Pulmonary artery endothelial cell (primary cell): Measurements from ENCODE around the gene ATG13. TPM values are rescaled to one million over a fixed set of nuclear protein-coding genes. Genes with fewer than 3 reads are reported as not detected.
A peak's percentile ranks its signal among the peaks of the same experiment; 100 is the strongest.
"Not testable (repeated sequence)": the region's sequence is repeated elsewhere in the genome, so short reads cannot be mapped to it uniquely, and the experiment has no call there.

ENCODE experiments used
- DNase-seq: peaks from one replicate; pipeline ENCODE4 v3.0.0-alpha.2; 2011; ENCODE audit warnings: low read depth, low spot score
- total RNA-seq: library from RNA; depleted of rRNA; stranded (reverse); fragments of >200 nt; gene quantifications from 2 replicates; pipeline ENCODE4 v1.2.3, GENCODE V29; 2014

The ATG13 gene
- total RNA-seq, 1 donor from 2014 or later = 54.1 TPM

DNA sequence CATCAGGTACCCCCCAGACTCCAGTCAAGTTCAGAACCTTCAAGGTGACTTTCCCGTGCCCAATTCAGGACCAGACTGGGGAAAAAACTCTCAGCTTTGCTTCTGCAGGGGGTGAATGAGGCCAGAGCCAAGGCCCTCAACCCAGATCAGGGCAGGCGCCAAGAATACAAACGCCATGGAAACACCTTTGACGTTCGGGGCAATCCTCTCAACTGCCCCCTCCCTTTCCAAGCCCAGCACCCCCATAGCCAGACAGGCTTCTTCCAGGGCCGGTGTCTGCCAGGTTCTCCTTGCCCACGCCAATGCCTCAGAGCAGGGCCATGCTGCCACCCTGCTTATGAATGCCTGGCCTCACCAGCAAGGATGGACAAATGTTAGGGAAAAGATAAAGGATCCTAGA lies 77.3 kb downstream of the ATG13 start:
- DNase-seq = no peak

DNA sequence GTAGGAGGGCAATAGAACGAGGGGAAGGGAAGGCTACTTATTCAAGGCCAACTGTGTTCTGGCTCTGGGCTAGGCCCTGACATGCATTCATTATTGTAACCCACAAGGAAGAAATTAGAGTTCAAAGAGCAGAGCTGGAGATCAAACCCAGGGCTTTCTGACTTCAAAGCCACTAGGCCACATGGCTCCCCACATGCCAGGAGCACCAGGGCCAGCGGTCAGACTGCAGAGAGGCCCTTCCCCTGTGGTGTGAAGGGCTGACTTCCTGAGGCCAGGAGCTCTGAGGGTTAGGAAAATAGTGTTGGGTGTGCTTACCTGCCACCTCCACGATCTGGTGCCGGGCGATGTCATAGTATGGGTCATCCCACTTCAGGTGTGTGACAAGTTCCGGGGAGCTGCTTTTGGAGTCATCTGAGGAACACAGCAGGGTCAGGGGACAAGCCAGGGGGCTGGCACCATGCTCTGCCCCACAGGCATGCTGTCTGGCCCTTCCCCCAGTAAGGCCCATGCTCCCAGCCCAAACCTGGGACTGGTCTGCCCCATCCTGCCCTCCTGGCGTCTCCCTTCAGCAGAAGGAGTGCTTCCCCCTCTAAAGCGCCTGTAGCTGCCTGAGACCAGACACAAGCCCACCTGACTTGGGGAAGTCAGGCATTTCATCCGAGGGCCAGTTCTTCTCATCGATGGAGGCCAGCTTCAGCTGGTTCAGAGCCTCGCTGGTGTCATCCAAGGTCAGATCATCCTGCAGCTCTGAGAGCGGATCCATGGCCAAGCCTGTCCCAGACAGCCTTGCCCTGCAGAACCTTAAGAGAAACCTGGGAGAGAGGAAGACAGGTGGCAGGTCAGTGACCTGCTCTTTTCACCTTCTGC lies 78.2 kb downstream of the ATG13 start:
- DNase-seq = no peak

DNA sequence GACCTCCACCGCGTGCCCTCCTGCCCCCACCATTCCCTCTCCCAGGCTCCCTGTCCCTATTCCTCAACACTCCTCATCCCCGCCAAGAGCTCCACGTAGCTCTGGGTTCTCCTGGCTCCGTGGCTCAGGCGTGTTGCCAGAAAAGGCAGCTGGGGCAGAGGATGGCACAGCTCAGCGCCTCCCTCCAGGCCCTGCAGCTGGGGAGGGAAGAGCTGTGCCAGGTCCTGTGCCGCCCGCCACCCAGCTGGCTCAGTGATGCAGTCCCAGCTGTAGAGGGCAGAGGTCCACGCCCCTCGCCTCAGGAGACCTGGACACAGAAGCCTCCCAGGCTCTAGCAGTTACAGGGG lies 78.8 kb downstream of the ATG13 start:
- no peak for DNase-seq

DNA sequence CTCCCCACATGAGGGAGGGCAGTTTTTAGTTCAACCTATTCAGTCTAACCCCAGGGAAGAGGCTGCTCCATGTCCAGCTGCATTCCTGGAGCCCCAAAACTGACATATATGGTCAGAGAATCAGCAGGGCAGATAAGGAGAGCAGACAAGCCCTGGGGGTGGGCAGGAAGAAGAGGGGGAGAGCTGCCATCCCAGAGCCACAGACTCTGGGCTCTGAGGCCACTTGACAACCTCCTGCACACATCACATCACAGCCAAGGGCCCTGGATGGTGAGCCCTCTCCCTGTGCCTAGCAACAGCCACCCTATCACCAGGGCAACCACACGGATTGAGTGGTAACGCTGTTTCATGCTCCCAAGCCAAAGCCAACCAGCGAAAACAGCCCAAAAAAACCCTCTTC lies 80.0 kb downstream of the ATG13 start:
- DNase-seq = no peak

DNA sequence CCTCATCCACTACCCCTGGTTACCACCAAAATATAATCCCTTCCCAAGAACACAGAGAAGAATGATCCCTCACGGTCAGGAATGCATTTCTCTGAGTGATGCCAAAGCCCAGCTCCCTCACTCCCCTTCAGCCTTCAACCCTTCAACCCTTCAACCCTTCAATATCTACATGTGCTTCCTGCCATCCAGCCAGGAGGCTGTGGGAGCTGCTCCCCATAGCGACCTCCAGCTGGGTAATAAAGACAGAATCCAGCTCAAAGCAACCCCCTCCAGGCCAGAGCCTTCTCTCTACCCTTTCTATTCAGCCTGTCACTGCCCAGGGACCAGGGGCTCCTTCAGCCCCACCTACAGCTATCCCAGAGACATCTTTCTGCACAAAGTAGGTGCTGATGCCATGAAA lies 80.4 kb downstream of the ATG13 start:
- DNase-seq = no peak

DNA sequence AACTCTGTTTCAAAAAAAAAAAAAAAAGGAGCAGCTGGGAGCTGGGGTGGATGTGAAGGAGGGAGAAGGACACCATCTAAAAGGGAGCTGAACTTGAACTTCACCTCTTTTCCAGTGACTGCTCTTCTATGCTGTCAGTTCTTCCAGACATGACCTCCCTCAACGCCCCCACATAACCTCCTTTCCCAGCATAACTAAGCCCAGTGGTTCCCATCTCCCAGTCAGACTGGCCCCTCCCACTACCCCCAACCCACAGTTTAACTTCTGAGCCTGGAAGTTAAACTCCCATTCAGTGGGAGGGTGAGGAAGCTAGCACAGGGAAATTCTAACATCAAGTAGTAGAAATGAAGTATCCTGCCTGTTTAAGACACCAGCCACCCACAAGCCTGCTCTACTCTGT lies 81.2 kb downstream of the ATG13 start:
- DNase-seq = no peak

DNA sequence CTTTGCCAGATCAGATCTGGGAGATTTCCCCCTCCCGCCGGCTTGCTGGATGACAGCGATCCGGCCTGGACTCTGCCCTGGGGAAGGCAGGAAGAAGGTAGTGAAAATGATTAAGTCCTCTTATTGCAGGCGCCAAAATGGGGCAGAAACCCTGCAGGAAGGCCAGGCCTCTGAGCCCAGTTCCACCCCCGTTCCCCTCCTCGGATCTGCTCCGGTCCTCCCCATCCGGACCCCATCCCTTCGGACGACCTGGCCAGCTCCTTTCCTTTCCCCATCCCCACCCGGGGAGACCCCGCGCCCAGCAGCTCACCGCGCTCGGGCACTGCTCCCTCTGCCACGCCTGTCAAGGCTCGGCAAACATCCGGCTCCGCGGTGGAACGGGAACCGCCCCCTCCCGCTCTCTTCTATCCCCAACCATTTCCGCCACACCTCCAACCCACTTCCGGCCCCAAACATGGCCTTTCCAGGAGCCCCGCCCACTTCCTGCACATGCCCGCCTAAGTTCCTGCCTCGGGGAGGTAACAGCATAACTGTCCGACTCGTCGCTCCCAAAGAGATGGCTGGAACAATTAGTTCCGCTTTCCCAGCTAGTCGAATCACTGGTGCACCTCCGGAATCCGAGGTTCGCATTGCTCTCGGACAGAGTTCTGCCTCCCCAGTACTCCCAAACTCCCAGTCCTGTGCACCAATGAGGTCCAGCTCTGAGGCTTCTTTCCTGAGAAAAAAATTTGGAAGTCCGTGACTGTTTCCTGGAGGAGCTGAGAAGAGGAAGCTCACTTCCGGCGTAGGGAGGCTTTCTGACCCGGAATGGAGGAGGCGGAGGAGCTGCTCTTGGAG lies 83.1 kb downstream of the ATG13 start, which contains the start of the genes ARHGAP1 and ZNF408:
Gene ARHGAP1 (minus strand): TSS at position 379 of the 837 bp plus-strand sequence. CDS start 4,512 bp downstream, outside the sequence.
Gene ZNF408 (plus strand): TSS at position 791 of the 837 bp plus-strand sequence. CDS start 17 bp downstream, at position 808.
- DNase-seq = peak; percentile 96

DNA sequence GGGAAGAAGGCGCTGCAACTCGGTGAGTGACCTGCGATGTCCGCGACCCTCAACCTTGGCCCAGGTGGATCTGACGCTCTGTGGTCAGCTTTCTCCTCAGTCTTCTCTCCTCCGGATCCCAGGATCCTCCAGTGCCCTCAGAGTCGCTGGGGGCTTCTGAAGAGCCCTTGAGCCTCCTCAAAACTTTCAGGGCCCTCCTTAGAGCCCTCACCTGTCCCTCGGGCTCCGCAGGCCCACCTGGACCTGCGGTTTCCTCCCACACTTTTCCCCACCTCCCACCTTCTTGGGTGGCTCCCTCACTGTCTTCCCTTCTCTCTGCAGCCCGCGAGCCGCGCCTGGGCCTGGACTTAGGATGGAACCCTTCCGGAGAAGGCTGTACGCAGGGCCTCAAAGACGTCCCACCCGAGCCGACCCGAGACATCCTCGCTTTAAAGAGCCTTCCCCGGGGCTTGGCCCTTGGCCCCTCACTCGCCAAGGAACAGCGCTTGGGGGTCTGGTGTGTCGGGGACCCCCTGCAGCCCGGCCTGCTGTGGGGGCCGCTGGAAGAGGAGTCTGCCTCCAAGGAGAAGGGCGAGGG lies 83.8 kb downstream of the ATG13 start:
- no peak for DNase-seq

DNA sequence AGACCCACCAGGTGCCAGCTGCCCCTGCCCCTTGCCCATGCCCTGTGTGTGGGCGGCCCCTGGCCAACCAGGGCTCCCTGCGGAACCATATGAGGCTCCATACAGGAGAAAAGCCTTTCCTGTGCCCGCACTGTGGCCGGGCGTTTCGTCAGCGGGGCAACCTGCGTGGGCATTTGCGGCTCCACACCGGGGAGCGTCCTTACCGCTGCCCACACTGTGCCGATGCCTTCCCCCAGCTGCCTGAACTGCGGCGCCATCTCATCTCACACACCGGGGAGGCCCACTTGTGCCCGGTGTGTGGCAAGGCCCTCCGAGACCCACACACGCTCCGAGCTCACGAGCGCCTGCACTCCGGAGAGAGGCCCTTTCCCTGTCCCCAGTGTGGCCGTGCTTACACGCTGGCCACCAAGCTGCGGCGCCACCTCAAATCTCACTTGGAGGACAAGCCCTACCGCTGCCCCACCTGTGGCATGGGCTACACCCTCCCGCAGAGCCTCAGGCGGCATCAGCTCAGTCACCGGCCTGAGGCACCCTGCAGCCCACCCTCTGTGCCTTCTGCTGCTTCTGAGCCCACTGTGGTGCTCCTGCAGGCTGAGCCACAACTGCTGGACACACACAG lies 87.8 kb downstream of the ATG13 start:
- DNase-seq = no peak

DNA sequence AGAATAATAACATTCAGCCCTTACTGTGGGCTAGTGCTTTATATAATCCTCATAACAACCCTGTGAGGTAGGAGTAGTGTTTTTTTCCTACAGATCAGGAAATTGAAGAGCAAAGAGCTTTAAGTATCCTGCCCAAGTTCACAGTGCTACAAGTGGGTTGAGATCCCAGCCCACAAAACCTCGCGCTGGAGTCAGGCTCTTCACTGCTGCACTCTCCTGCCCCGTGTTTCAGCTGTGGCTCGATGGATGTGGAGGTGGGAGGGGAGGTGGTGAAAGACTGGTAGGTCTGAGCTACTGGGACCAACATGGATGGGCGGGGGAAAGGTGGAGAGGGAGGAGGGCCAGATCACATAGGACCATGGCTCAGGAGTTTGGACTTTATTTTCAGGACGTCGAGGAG lies 89.5 kb downstream of the ATG13 start:
- no peak for DNase-seq

DNA sequence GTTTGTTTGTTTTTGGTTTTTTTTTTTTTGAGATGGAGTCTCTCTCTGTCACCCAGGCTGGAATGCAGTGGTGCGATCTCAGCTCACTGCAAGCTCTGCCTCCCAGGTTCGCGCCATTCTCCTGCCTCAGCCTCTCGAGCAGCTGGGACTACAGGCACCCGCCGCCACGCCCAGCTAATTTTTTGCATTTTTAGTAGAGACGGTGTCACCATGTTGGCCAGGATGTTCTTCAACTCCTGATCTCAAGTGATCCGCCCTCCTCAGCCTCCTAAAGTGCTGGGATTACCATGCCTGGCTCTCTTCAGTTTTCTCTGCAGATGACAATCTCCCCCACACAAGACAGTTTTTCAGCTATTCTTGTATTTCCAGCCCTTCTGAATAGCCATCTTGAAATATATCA lies 92.0 kb downstream of the ATG13 start:
- not testable (repeated sequence) for DNase-seq

DNA sequence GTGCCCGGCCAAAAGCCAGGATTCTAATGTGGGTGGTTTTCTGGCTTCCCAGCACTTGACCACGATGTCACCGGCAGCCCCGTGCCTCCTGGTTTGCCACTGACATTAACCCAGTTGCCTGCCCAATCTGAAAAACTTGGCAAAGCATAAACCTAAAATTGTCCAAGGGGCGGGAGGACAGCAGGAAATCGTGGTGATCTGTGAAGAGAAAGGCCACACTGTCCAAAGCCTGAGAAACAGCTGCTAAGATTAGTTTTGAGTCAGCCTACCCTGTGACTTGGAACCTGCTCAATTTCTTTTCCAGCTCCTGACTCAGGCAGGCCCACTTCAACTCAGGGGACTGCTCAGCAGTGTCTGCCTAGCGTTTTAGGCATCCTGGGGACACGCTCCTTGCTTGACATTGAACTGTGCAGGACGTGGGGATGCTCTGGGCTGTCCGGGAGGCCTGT lies 93.5 kb downstream of the ATG13 start:
- no peak for DNase-seq

DNA sequence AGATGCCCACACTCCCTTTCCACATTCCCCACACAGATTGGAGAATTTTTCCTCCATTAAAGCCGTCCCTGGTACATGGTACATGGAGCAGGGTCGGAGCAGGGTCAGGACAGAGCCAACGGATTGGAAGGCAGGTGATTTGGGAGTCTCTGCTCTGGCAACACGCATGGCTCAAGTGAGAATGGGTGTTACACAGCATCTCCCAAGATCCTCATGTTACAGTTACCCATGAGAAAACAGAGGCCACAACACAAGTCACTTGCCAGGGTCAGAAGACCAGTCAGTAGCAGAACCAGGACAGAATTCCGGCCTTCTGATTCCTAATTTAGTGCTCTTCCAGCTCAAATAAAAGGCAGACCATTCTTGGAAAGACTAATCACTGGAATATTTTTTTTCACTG lies 94.0 kb downstream of the ATG13 start:
- no peak for DNase-seq

DNA sequence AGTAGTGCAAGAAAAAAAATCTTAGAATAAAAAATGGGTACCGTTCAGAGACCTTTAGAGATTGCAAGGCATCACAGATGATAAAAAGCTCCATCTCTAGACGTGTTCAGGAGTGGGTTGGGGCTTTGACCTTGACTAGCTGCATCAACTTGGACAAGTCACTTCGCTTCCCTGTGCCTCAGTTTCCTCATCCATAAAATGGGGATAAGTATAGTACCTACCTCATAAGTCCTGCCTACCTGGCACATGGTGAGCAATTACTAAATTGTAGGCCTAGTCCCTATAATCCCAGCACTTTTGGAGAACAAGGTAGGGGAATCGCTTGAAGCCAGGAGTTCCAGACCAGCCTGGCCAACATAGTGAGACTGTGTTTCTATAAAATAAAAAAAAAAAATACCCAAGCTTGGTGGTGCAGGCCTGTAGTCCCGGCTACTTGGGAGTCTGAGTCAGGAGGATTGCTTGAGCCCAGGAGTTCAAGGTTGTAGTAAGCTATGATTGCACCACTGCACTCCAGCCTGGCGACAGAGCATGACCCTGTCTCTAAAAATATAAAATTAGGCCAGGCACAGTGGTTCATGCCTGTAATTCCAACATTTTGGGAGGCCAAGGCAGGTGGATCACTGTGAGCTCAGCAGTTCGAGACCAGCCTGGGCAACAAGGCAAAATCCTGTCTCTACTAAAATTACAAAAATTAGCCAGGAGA lies 95.7 kb downstream of the ATG13 start:
- no peak for DNase-seq

DNA sequence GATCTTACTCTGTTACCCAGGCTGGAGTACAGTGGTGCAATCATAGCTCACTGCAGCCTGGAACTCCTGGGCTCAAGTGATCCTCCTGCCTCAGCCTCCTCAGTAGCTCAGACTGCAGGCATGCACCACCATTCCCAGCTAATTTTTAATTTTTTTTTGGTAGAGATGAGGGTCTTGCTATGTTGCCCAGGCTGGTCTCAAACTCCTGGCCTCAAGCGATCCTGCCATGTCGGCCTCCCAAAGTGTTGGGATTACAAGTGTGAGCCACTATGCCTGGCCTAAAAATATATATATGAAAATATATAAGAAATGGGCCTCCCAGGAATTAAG lies 100.4 kb downstream of the ATG13 start:
- DNase-seq = not testable (repeated sequence)

DNA sequence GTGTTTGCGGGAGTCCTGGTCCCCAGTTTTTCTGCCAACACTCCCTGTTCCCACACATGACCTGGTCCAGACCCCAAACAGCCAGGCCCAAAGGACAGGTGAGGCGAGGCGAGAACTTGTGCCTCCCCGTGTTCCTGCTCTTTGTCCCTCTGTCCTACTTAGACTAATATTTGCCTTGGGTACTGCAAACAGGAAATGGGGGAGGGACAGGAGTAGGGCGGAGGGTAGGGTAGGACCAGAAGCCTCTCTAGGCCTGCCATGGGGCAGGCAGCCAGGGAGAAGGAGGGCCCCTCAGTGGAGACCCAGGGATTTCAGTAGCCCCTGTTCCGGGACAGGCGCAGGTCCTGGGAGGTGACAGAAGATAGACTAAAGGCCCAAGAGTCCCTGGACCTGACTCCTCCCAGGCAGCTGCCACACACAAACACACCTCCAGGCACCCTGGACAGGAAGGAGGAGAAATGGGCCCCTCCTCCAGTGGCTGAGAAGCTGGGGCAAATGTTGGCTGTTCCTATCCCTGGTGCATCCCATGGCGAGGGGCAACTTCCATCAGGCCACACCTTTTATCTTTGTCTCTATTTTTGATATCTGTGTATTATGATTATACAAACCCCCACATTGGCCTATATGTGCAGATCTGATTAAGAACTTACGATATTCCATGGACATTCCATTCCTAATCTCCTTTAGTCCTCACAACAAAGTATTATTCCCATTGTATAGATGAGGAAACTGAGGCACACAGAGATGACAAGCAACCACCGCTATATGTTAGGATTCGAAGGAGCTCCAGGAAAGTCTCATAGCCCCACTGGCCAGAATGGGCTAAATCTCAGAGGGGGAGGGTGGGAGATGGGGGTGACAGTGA lies 101.0 kb downstream of the ATG13 start:
- no peak for DNase-seq

DNA sequence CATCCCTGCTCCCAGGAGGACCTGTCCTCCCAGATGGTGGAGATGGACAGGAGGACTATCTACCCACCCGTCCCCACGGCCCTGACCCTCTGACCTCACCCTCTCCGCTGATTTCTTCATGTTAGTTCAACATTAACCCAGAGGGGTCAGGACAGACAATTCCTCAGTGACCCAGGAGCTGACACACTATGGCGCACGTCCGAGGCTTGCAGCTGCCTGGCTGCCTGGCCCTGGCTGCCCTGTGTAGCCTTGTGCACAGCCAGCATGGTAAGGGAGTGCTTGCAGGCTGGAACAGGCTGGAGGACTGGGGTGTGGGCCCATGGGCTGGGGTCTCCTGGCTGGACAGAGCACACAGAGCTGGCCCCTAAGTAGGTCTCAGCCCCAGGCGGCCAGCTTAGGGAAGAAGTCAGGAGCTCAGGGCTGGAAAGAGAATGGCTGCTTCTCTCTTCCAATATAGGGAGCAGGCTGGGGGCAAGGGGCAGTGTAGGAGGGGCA lies 101.7 kb downstream of the ATG13 start, which contains the start of gene F2:
Gene F2 (plus strand): TSS at position 166 of the 495 bp plus-strand sequence. CDS start 23 bp downstream, at position 189.
- DNase-seq = no peak

DNA sequence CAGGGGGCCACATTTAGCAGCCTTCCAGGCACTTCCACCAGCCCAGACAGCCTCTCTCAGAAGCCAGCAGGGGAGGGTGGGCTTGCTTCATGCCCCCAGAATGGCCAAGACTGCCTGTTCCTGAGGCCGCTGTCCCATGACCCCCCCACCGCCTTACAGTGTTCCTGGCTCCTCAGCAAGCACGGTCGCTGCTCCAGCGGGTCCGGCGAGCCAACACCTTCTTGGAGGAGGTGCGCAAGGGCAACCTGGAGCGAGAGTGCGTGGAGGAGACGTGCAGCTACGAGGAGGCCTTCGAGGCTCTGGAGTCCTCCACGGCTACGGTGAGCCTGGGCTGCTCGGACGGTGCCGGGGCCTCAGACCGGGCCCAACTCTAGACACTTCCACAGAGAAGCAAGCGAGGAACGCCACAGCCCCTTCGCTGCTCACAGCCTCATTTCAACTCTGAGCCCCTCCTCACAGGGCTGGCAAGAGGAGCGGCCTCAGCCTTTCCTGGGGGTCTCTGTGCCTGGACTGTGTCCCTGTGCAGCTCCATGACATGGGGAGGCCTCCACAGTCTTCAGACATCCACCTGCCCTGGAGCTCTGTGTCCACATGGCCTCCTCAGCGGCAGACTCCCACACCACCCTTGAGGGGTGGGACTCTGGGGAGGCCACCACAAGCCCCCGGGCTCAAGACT lies 102.3 kb downstream of the ATG13 start:
- no peak for DNase-seq

DNA sequence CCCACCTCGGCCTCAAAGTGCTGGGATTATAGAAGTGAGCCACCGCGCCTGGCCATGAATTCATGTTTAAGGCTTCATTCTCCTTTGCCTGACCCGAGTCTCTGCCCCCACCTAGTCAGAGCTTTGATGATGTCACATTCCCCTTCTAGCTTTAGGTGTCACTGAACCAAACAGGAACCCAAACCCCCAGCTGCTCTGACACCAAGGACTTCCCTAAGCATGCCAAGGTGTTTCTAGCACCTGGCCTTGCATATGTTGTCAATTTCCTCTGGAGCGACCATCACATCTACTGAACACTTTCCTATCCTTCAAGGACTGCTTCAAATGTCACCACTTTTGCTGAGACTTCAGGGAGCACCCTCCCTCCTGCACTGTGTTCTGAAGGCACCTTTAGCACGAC lies 103.9 kb downstream of the ATG13 start:
- no peak for DNase-seq
